Measurements from ENCODE around the gene IGSF21. TPM values are rescaled to one million over a fixed set of nuclear protein-coding genes. Genes with fewer than 3 reads are reported as not detected.

IGSF21 gene
- total RNA-seq, 1 experiment from 2014 or later, result not detected

GRCh38 chr1:18120638-18121037 is 13.0 kb downstream of the IGSF21 start:
- Mint-ChIP-seq H3K36me3 (ENCODE audit: insufficient read depth, unreplicated experiment) (no peaks in the 10 kb centered on the region), H3K4me3 (ENCODE audit: unreplicated experiment) (no peak overlapping the region), H3K27me3 (ENCODE audit: insufficient read depth, unreplicated experiment) (peaks cover 41% of the 10 kb centered on the region), H3K4me1 (ENCODE audit: insufficient read depth, unreplicated experiment) (no peaks in the 10 kb centered on the region), H3K27ac (ENCODE audit: low read depth, unreplicated experiment) (no peak overlapping the region), H3K9me3 (ENCODE audit: unreplicated experiment) (no peaks in the 10 kb centered on the region)
- intact Hi-C loops (cut with micrococcal nuclease), result no loop called here
- ChIA-PET CTCF (interaction anchor here (0.6 to 1.5 kb wide), 5 partner anchors 8 to 458 kb away, joined by 3 to 4 read pairs (median 4); no protein-coding TSS in a partner anchor), POLR2A (no interaction called here)
- DNase-seq (ENCODE audit: unreplicated experiment), result no peak
- no TSS peak for BruUV-seq (replicated peaks)
- no peak for TF ChIP-seq CTCF (IDR thresholded peaks at IDR 0.05; ENCODE audit: unreplicated experiment)

- Mint-ChIP-seq H3K4me3 (ENCODE audit: unreplicated experiment) (no peak overlapping the region), H3K36me3 (ENCODE audit: insufficient read depth, unreplicated experiment) (no peaks in the 10 kb centered on the region), H3K4me1 (ENCODE audit: insufficient read depth, unreplicated experiment) (no peaks in the 10 kb centered on the region), H3K27ac (ENCODE audit: low read depth, unreplicated experiment) (no peak overlapping the region), H3K9me3 (ENCODE audit: unreplicated experiment) (no peaks in the 10 kb centered on the region), H3K27me3 (ENCODE audit: insufficient read depth, unreplicated experiment) (peaks cover 35% of the 10 kb centered on the region)
- DNase-seq (ENCODE audit: unreplicated experiment), result no peak
- TF ChIP-seq CTCF (IDR thresholded peaks at IDR 0.05; ENCODE audit: unreplicated experiment), result no peak
- intact Hi-C loops (cut with micrococcal nuclease), result no loop called here
- ChIA-PET CTCF (interaction anchor here (0.7 to 1.5 kb wide), 3 partner anchors 9 to 198 kb away, joined by 3 to 4 read pairs (median 4); no protein-coding TSS in a partner anchor), POLR2A (no interaction called here)
- BruUV-seq (replicated peaks), result no TSS peak
Observed at GRCh38 chr1:18121072-18121820, 13.6 kb downstream of the IGSF21 start.

- CTCF ChIA-PET, result no interaction called here
- Mint-ChIP-seq H3K9me3 (ENCODE audit: unreplicated experiment) (no peaks in the 10 kb centered on the region), H3K4me1 (ENCODE audit: insufficient read depth, unreplicated experiment) (no peaks in the 10 kb centered on the region), H3K4me3 (ENCODE audit: unreplicated experiment) (no peak overlapping the region), H3K27me3 (ENCODE audit: insufficient read depth, unreplicated experiment) (peaks cover 15% of the 10 kb centered on the region), H3K27ac (ENCODE audit: low read depth, unreplicated experiment) (no peak overlapping the region), H3K36me3 (ENCODE audit: insufficient read depth, unreplicated experiment) (no peaks in the 10 kb centered on the region)
- intact Hi-C loops (cut with micrococcal nuclease), result no loop called here
- BruUV-seq (replicated peaks), result no TSS peak
- no peak for DNase-seq (ENCODE audit: unreplicated experiment)
- no peak for TF ChIP-seq CTCF (IDR thresholded peaks at IDR 0.05; ENCODE audit: unreplicated experiment)
- POLR2A ChIA-PET, result no interaction called here
Observed at GRCh38 chr1:18123467-18123992, 15.9 kb downstream of the IGSF21 start.

GRCh38 chr1:18124977-18125376 is 17.4 kb downstream of the IGSF21 start:
- POLR2A ChIA-PET, result no interaction called here
- H3K4me3 Mint-ChIP-seq (ENCODE audit: unreplicated experiment), result no peak overlapping the region
- no peak overlapping the region for H3K27ac Mint-ChIP-seq (ENCODE audit: low read depth, unreplicated experiment)
- intact Hi-C loops (cut with micrococcal nuclease), result no loop called here
- H3K9me3 Mint-ChIP-seq (ENCODE audit: unreplicated experiment), result no peaks in the 10 kb centered on the region
- H3K36me3 Mint-ChIP-seq (ENCODE audit: insufficient read depth, unreplicated experiment), result no peaks in the 10 kb centered on the region
- no peak for DNase-seq (ENCODE audit: unreplicated experiment)
- CTCF ChIA-PET, result no interaction called here
- no peak for TF ChIP-seq CTCF (IDR thresholded peaks at IDR 0.05; ENCODE audit: unreplicated experiment)
- no peaks in the 10 kb centered on the region for H3K4me1 Mint-ChIP-seq (ENCODE audit: insufficient read depth, unreplicated experiment)
- peaks cover under 1% of the 10 kb centered on the region for H3K27me3 Mint-ChIP-seq (ENCODE audit: insufficient read depth, unreplicated experiment)
- no TSS peak for BruUV-seq (replicated peaks)
